Nephron progenitor cell (in vitro differentiated cells): Measurements from ENCODE around the gene SH3BP4.

Source experiments
- DNase-seq: peaks from one replicate; pipeline ENCODE4 v3.0.0; 2021
- H3K27ac Mint-ChIP-seq: 2 replicates; pipeline ENCODE4 v1.8.0; 2021; ENCODE audit warnings: mild to moderate bottlenecking, moderate library complexity, mixed read lengths
- H3K27me3 Mint-ChIP-seq: 2 replicates; pipeline ENCODE4 v1.8.0; 2021; ENCODE audit warnings: mild to moderate bottlenecking, low read depth, mixed read lengths; ENCODE audit not compliant: poor library complexity
- H3K36me3 Mint-ChIP-seq: 2 replicates; pipeline ENCODE4 v1.8.0; 2021; ENCODE audit warnings: low read depth, mixed read lengths
- H3K4me1 Mint-ChIP-seq: 2 replicates; pipeline ENCODE4 v1.8.0; 2021; ENCODE audit warnings: mixed read lengths
- H3K4me3 Mint-ChIP-seq: 2 replicates; pipeline ENCODE4 v1.8.0; 2021; ENCODE audit warnings: mild to moderate bottlenecking, moderate library complexity, mixed read lengths
- H3K9me3 Mint-ChIP-seq: 2 replicates; pipeline ENCODE4 v1.8.0; 2021; ENCODE audit warnings: mild to moderate bottlenecking, moderate library complexity, mixed read lengths
- TF ChIP-seq, protein P1 (sequence below): fragments of 200-600 bp; sonication (generic); IDR thresholded peaks from 2 replicates; pipeline ENCODE4 v1.5.0; 2021; ENCODE audit warnings: antibody characterized with exemption

SH3BP4 gene

DNA sequence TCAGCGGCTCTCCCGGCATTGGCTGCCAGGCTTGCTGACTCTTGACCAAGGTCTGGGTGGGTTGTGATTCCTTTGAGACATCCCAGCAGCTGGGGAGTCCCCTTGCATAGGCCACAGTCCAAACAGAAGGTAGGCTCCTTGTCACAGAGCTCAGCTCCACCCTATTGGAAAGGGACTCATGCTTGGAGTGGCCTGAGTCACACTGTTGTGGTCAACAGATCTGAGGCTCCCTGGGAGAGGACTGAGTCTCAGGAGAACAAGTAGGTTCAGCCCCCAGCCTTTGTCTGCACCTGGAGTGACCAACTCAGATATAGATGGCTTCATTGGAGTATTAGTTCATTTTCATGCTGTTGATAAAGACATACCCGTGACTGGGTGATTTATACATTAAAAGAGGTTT is 32.1 kb upstream of the SH3BP4 start:
- TF ChIP-seq, protein P1, sequence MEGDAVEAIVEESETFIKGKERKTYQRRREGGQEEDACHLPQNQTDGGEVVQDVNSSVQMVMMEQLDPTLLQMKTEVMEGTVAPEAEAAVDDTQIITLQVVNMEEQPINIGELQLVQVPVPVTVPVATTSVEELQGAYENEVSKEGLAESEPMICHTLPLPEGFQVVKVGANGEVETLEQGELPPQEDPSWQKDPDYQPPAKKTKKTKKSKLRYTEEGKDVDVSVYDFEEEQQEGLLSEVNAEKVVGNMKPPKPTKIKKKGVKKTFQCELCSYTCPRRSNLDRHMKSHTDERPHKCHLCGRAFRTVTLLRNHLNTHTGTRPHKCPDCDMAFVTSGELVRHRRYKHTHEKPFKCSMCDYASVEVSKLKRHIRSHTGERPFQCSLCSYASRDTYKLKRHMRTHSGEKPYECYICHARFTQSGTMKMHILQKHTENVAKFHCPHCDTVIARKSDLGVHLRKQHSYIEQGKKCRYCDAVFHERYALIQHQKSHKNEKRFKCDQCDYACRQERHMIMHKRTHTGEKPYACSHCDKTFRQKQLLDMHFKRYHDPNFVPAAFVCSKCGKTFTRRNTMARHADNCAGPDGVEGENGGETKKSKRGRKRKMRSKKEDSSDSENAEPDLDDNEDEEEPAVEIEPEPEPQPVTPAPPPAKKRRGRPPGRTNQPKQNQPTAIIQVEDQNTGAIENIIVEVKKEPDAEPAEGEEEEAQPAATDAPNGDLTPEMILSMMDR, result no peak
- Mint-ChIP-seq H3K4me3 (no peak overlapping the region), H3K4me1 (peaks cover 15% of the 10 kb centered on the region), H3K27ac (no peak overlapping the region), H3K9me3 (peaks cover 11% of the 10 kb centered on the region), H3K27me3 (no peaks in the 10 kb centered on the region), H3K36me3 (no peaks in the 10 kb centered on the region)
- DNase-seq, result no peak

DNA sequence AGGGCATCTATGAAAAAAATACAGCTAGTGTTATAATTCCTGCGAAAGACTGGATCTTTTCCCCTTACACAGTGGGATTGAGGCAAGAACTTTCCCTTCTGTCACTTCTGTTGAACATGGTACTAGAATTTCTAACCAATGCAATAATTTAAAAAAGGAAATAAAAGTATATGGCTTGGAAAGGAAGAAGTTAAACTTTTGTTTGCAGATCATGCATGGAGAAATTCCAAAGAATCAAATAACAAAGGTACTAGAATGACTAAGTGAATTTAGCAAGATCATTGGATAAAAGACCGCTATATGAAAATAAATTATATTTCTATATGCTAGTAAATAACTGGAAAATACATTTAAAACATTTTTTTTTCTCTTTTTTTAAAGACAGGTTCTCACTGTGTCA is 31.0 kb upstream of the SH3BP4 start:
- H3K4me3 Mint-ChIP-seq, result no peak overlapping the region
- H3K36me3 Mint-ChIP-seq, result no peaks in the 10 kb centered on the region
- peaks cover 13% of the 10 kb centered on the region for H3K4me1 Mint-ChIP-seq
- TF ChIP-seq, protein P1, result no peak
- no peak overlapping the region for H3K27ac Mint-ChIP-seq
- peaks cover 19% of the 10 kb centered on the region for H3K9me3 Mint-ChIP-seq
- DNase-seq, result no peak
- H3K27me3 Mint-ChIP-seq, result no peaks in the 10 kb centered on the region

DNA sequence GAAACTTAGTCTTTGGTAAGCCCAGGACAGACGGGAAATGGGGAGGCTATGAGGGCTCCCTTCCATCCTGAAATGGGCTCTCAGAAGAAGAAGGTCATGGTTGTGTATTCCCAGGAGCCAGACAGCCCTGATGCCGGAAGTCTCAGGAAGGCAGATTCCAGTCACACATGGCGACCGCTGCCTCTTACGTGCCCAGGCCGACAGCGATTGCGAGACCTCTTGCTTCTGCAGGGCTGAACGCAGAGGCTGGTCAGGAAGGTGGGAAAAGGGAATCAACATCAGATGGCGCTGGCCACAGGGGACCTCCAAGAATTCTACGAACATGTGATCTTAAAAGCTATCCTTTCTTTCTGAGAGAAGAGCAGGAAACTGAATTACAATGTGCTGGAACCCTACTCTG is 22.8 kb upstream of the SH3BP4 start:
- DNase-seq, result no peak
- Mint-ChIP-seq H3K4me1 (peaks cover 14% of the 10 kb centered on the region), H3K36me3 (no peaks in the 10 kb centered on the region), H3K27ac (no peak overlapping the region), H3K4me3 (no peak overlapping the region), H3K27me3 (peaks cover 21% of the 10 kb centered on the region), H3K9me3 (peaks cover 15% of the 10 kb centered on the region)
- TF ChIP-seq, protein P1, result no peak

DNA sequence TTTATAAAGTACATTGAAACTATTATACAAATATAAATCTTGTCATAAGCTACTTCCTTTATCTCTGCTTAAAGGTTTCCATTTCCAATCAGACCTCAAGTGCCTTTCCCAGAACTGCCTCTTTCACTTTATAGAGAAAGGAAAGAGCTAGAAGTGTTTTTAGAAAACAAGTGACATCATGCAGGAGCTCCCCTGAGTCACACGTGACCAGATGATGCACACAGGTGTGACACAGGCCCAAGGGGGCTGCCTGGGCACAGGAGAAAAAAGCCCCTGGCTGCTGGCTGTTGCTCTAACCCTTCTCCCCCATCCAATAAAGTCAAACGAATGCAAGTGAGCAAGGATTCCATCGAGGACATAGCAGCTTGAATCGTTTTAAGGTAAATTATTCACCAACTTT is 21.4 kb upstream of the SH3BP4 start:
- peaks cover 27% of the 10 kb centered on the region for H3K27me3 Mint-ChIP-seq
- DNase-seq, result no peak
- H3K4me3 Mint-ChIP-seq, result no peak overlapping the region
- TF ChIP-seq, protein P1, result no peak
- H3K4me1 Mint-ChIP-seq, result peaks cover 17% of the 10 kb centered on the region
- no peaks in the 10 kb centered on the region for H3K36me3 Mint-ChIP-seq
- H3K27ac Mint-ChIP-seq, result no peak overlapping the region
- peaks cover 1% of the 10 kb centered on the region for H3K9me3 Mint-ChIP-seq

DNA sequence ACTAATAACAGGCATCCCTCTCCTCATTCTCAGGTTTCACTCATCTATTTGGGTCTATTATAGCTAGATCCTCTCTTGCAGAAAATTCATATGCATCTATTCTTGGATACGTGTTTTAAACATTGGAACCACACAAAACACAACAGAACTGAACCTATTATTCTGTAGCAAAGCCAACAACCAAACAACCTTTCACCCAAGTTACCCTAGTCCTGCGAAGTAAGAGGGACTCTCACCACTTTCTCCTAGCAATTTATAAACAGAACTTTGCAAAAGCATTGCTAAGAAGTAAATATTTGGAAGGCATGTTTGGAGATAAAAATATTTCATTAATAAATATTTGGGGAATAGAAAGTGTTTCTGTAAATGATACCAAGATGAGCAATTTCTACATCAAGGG is 20.4 kb upstream of the SH3BP4 start:
- Mint-ChIP-seq H3K4me1 (peaks cover 17% of the 10 kb centered on the region), H3K9me3 (no peaks in the 10 kb centered on the region), H3K27me3 (peaks cover 36% of the 10 kb centered on the region), H3K4me3 (no peak overlapping the region), H3K36me3 (no peaks in the 10 kb centered on the region), H3K27ac (no peak overlapping the region)
- TF ChIP-seq, protein P1, result no peak
- DNase-seq, result no peak

DNA sequence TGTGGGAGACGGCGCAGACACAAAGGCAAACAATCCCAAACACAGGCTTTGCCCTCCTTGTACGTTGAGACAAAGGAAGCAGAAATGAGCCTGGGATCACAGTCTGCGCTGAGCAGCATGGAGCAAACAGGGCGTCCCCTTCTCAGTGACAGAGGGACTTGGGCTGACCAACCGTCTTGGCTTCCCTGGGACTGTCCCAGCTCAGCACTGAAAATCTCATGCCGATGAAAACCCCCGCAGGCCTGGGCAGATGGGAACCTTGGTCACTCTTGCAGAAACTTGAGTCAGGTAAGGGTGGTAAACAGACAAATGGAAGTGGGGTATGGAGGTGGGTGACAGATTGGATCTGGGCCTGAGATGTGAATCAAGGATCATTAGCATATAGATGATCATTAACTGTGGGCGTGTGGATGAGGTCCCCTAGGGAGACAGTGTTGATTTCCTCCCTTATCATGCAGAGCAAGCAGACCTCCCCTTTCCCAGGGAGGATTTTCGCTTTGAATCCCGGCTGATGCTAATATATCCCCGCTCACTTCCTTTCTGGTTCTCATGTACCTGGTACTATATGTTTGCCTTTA is 19.1 kb upstream of the SH3BP4 start:
- no peak for DNase-seq
- TF ChIP-seq, protein P1, result no peak
- no peak overlapping the region for H3K27ac Mint-ChIP-seq
- H3K4me3 Mint-ChIP-seq, result no peak overlapping the region
- H3K27me3 Mint-ChIP-seq, result peaks cover 48% of the 10 kb centered on the region
- H3K4me1 Mint-ChIP-seq, result peaks cover 17% of the 10 kb centered on the region
- H3K36me3 Mint-ChIP-seq, result no peaks in the 10 kb centered on the region
- H3K9me3 Mint-ChIP-seq, result no peaks in the 10 kb centered on the region
